Measurements from ENCODE around the gene KYAT1. TPM values are rescaled to one million over a fixed set of nuclear protein-coding genes. Genes with fewer than 3 reads are reported as not detected.
A peak's percentile ranks its signal among the peaks of the same experiment; 100 is the strongest.

Gene KYAT1
- total and polyA plus RNA-seq, 2 of the 13 experiments (the other 11 are each of a cell fraction or from before 2014, with no cell fraction given) = 9.2 to 46.5 TPM

DNA sequence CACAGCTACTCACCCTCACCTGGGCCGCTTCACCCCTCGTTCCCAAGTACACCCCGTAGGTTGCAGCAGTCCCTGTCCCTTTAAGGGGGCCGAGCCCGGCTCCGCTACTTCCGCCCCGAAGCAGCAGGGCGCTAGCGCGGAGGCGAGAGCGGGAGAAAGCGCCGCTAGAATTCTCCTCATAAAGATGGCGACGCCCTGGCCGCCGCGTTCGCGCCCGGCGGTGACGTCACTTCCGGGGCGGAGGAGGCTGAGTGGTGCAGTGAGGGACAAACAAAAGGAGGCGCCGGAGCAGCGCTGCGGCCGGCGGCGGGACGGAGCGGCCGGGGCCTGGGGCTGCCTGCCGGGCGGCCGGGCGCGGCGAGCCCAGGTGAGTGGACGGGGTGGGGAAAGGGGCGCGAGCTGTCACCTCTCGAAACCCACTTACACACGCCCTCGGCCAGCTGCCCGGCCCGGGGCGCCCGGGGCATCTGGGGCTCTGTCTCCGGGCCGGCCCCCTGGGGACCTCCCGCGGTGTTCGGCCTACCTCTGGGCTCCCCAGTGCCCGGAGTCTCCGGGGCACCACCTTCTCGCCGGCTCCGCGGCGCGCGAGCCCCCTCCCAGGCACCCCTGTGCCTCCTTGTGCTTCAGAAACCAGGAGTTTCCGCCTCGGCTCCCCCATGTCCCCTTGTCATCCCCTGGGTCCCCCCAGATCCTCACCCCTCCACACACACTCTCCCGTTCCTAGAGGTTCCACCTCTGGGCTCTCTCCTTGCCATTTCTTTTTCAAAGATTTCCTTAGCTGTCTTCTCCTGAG lies at the start of gene KYAT1, which contains the start of gene LRRC8A (continued):
- TF ChIP-seq ZBTB25 (CRISPR knock-in tag; IDR thresholded peaks at IDR 0.05) (peak; percentile 78), PRDM15 (CRISPR knock-in tag; IDR thresholded peaks at IDR 0.05) (peak; percentile 86), CBX5 (CRISPR knock-in tag; IDR thresholded peaks at IDR 0.05; ENCODE audit: borderline replicate concordance) (peak; percentile 22; the same call in 1 of the 2 replicates), STAT6 (CRISPR knock-in tag; IDR thresholded peaks at IDR 0.05; ENCODE audit: borderline replicate concordance) (no peak; the same call in 1 of the 2 replicates), PHF20 (CRISPR knock-in tag; IDR thresholded peaks at IDR 0.05) (peak; percentile 88), ZNF777 (CRISPR knock-in tag; IDR thresholded peaks at IDR 0.05) (0 out of 2 replicates have a peak, but pooled peaks have one; percentile 20), SIX1 (CRISPR knock-in tag; IDR thresholded peaks at IDR 0.05; ENCODE audit: borderline replicate concordance) (no peak), ZNF562 (CRISPR knock-in tag; IDR thresholded peaks at IDR 0.05; ENCODE audit: borderline replicate concordance) (no peak), CENPT (CRISPR knock-in tag; IDR thresholded peaks at IDR 0.05; ENCODE audit: low read depth) (no peak), POLR2AphosphoS2 (IDR thresholded peaks at IDR 0.05; ENCODE audit: low read depth, low read length) (no peak), POGZ (CRISPR knock-in tag; IDR thresholded peaks at IDR 0.05) (peak; percentile 34; the same call in 1 of the 2 replicates), KLF6 (CRISPR knock-in tag; IDR thresholded peaks at IDR 0.05) (peak; percentile 79), ZGPAT (CRISPR knock-in tag; IDR thresholded peaks at IDR 0.05) (peak; percentile 81; the same call in 1 of the 2 replicates), PRMT3 (CRISPR knock-in tag; IDR thresholded peaks at IDR 0.05; ENCODE audit: borderline replicate concordance, low read depth) (no peak), NR2C2 (CRISPR knock-in tag; IDR thresholded peaks at IDR 0.05; ENCODE audit: borderline replicate concordance) (peak; percentile 81), U2AF1 (optimal IDR thresholded peaks at IDR 0.05; ENCODE audit: low read depth, low read length) (no peak), TSC22D2 (CRISPR knock-in tag; IDR thresholded peaks at IDR 0.05; ENCODE audit: borderline replicate concordance) (peak; percentile 72; the same call in 1 of the 2 replicates), MED13 (CRISPR knock-in tag; IDR thresholded peaks at IDR 0.05) (no peak), ISL2 (CRISPR knock-in tag; IDR thresholded peaks at IDR 0.05) (peak; percentile 39; the same call in 1 of the 2 replicates)
